HCT116 (cell line): Measurements from ENCODE around the gene MTHFD2. TPM values are rescaled to one million over a fixed set of nuclear protein-coding genes. Genes with fewer than 3 reads are reported as not detected.
A peak's percentile ranks its signal among the peaks of the same experiment; 100 is the strongest.

Experiments
- ATAC-seq: fragments of 200-7000 bp; cut with Tn5 transposase; 2 replicates; pipeline ENCODE4 v1.9.1; 2020; ENCODE audit warnings: mild to moderate bottlenecking, moderate library complexity
- BruUV-seq: library from RNA; stranded (reverse); fragments of 400-500 nt; replicated peaks from 2 replicates; lab custom pipeline; 2021; lab: Mats Ljungman, UMichigan
- CTCF ChIA-PET: fragments of 300-600 bp; sonication (Branson Sonifier 250); formaldehyde crosslinking; loops from one replicate; lab custom pipeline; 2021; ENCODE audit warnings: antibody characterized with exemption; lab: Charles Lee
- POLR2A ChIA-PET: fragments of 300-600, 350-600 bp; sonication (Branson Sonifier 250); formaldehyde crosslinking; loops from one replicate; lab custom pipeline; 2021; ENCODE audit warnings: antibody characterized with exemption; lab: Charles Lee
- RAD21 ChIA-PET, 2 experiments: fragments of 300-600 bp; sonication (Branson Sonifier 250); formaldehyde crosslinking; loops; one replicate each; lab custom pipeline; 2023; ENCODE audit warnings: low total read pairs in 2 of 2; ENCODE audit not compliant: uncharacterized antibody in 2 of 2, unreplicated experiment in 2 of 2, low non-redundant PET in 1 of 2; lab: Charles Lee
- DNase-seq: peaks from one replicate; pipeline ENCODE4 v3.0.0-alpha.2; 2010; ENCODE audit warnings: low read depth, low spot score
- H2AFZ ChIP-seq: fragments of 200-600 bp; shearing (Covaris generic), sonication (generic); 2 replicates; pipeline ENCODE4 v1.6.1; 2017; ENCODE audit warnings: low read depth, mixed run types, mixed read lengths, antibody characterized with exemption, low read length; ENCODE audit not compliant: poor library complexity, severe bottlenecking
- H3K27ac ChIP-seq: 2 replicates; pipeline ENCODE4 v1.5.1; 2012; ENCODE audit warnings: low read depth, low read length
- H3K27me3 ChIP-seq: fragments of 200-600 bp; sonication (generic); 2 replicates; pipeline ENCODE4 v1.6.1; 2016; ENCODE audit warnings: mixed run types, low read length, mixed read lengths; ENCODE audit not compliant: insufficient read depth
- H3K36me3 ChIP-seq, 2 experiments: fragments of 200-500 bp in 1 of 2; fragments of 200-600 bp in 1 of 2; sonication (Bioruptor generic) in 1 of 2; sonication (generic) in 1 of 2; 2 replicates each; pipeline versions ENCODE4 v1.5.1 to v1.6.1; 2014 to 2016; ENCODE audit warnings: low read length in 2 of 2, inconsistent platforms in 1 of 2, mixed read lengths in 1 of 2, mixed run types in 1 of 2; ENCODE audit not compliant: insufficient read depth in 2 of 2, control insufficient read depth in 1 of 2
- H3K4me1 ChIP-seq, 2 experiments: fragments of 200-600 bp in 1 of 2; sonication (generic) in 1 of 2; 2 replicates each; pipeline versions ENCODE4 v1.5.1 to v1.6.1; 2012 to 2017; ENCODE audit warnings: low read length in 2 of 2, inconsistent platforms in 1 of 2, mild to moderate bottlenecking in 1 of 2, mixed read lengths in 1 of 2, mixed run types in 1 of 2, moderate library complexity in 1 of 2; ENCODE audit not compliant: insufficient read depth in 2 of 2, control insufficient read depth in 1 of 2
- H3K4me2 ChIP-seq: fragments of 200-600 bp; sonication (generic); 2 replicates; pipeline ENCODE4 v1.6.1; 2017; ENCODE audit warnings: mixed run types, low read length, mixed read lengths
- H3K4me3 ChIP-seq, 2 experiments: fragments of 200-600 bp in 1 of 2; sonication (generic) in 1 of 2; replicated peaks in 1 of 2; 2 replicates each; pipeline ENCODE4 v1.5.1; 2011 to 2016; ENCODE audit warnings: low read length in 2 of 2, control low read depth in 1 of 2, low read depth in 1 of 2, mild to moderate bottlenecking in 1 of 2, mixed read lengths in 1 of 2, mixed run types in 1 of 2
- H3K79me2 ChIP-seq: fragments of 200-600 bp; sonication (generic); 2 replicates; pipeline ENCODE4 v1.6.1; 2017; ENCODE audit warnings: mild to moderate bottlenecking, mixed run types, low read length, moderate library complexity, mixed read lengths; ENCODE audit not compliant: insufficient read depth
- H3K9ac ChIP-seq: fragments of 200-600 bp; sonication (generic); 2 replicates; pipeline ENCODE4 v1.6.1; 2016; ENCODE audit warnings: low read length, mixed read lengths
- H3K9me2 ChIP-seq: fragments of 200-600 bp; sonication (generic), shearing (Covaris generic); 2 replicates; pipeline ENCODE4 v1.6.1; 2017; ENCODE audit warnings: mixed run types, mild to moderate bottlenecking, moderate library complexity; ENCODE audit not compliant: insufficient read depth
- H3K9me3 ChIP-seq, 2 experiments: fragments of 200-500 bp in 1 of 2; fragments of 200-600 bp in 1 of 2; sonication (Bioruptor generic) in 1 of 2; sonication (generic) in 1 of 2; 2 replicates each; pipeline ENCODE4 v1.6.1; 2014 to 2017; ENCODE audit warnings: low read length in 2 of 2, mixed read lengths in 2 of 2, inconsistent platforms in 1 of 2, low read depth in 1 of 2, mild to moderate bottlenecking in 1 of 2, mixed run types in 1 of 2, moderate library complexity in 1 of 2; ENCODE audit not compliant: control insufficient read depth in 1 of 2, insufficient read depth in 1 of 2
- H4K20me1 ChIP-seq: fragments of 200-600 bp; sonication (generic), shearing (Covaris generic); 2 replicates; pipeline ENCODE4 v1.6.1; 2017; ENCODE audit warnings: mixed run types, mild to moderate bottlenecking, moderate library complexity; ENCODE audit not compliant: insufficient read depth
- ATF3 ChIP-seq: IDR thresholded peaks from 2 replicates; pipeline ENCODE4 v1.6.1; 2012
- CBX3 ChIP-seq: IDR thresholded peaks from 2 replicates; pipeline ENCODE4 v1.6.1; 2012; ENCODE audit warnings: low read depth
- CEBPB ChIP-seq: IDR thresholded peaks from 2 replicates; pipeline ENCODE4 v1.6.1; 2012; ENCODE audit warnings: low read depth
- EZH2 ChIP-seq: fragments of 200-600 bp; sonication (generic); IDR thresholded peaks from 2 replicates; pipeline ENCODE4 v1.6.1; 2017; ENCODE audit warnings: antibody characterized with exemption, mixed run types
- EZH2phosphoT487 ChIP-seq: fragments of 200-600 bp; IDR thresholded peaks from 2 replicates; pipeline ENCODE4 v1.6.1; 2018; ENCODE audit warnings: antibody characterized with exemption, borderline replicate concordance
- FOSL1 ChIP-seq: IDR thresholded peaks from 2 replicates; pipeline ENCODE4 v1.6.1; 2012; ENCODE audit warnings: low read depth
- JUND ChIP-seq: IDR thresholded peaks from 2 replicates; pipeline ENCODE4 v1.6.1; 2012
- MAX ChIP-seq: IDR thresholded peaks from 2 replicates; pipeline ENCODE4 v1.6.1; 2012
- POLR2A ChIP-seq: IDR thresholded peaks from 2 replicates; pipeline ENCODE4 v1.7.0; 2011; ENCODE audit warnings: borderline replicate concordance; ENCODE audit not compliant: insufficient read depth, insufficient read length; ENCODE audit errors: extremely low read depth
- POLR2AphosphoS5 ChIP-seq: IDR thresholded peaks from 2 replicates; pipeline ENCODE4 v1.6.1; 2011; ENCODE audit warnings: mild to moderate bottlenecking, low read depth, low read length, moderate library complexity
- RAD21 ChIP-seq: IDR thresholded peaks from 2 replicates; pipeline ENCODE4 v1.6.1; 2012; ENCODE audit warnings: low read depth, mild to moderate bottlenecking
- SIN3A ChIP-seq: IDR thresholded peaks from 2 replicates; pipeline ENCODE4 v1.6.1; 2012; ENCODE audit warnings: low read depth
- SP1 ChIP-seq: IDR thresholded peaks from 2 replicates; pipeline ENCODE4 v1.6.1; 2012; ENCODE audit warnings: low read depth
- SRF ChIP-seq: IDR thresholded peaks from 2 replicates; pipeline ENCODE4 v1.6.1; 2012; ENCODE audit warnings: low read depth
- ZBTB33 ChIP-seq: IDR thresholded peaks from 2 replicates; pipeline ENCODE4 v1.6.1; 2011; ENCODE audit warnings: mild to moderate bottlenecking, low read length, moderate library complexity; ENCODE audit not compliant: insufficient replicate concordance; ENCODE audit errors: extremely low read depth
- ZFX ChIP-seq: fragments of 450-650 bp; IDR thresholded peaks from 2 replicates; pipeline ENCODE4 v1.6.1; 2017
- ZNF274 ChIP-seq: fragments of 200-500 bp; sonication (Bioruptor generic); IDR thresholded peaks from 2 replicates; pipeline ENCODE4 v1.6.1; 2014; ENCODE audit warnings: mild to moderate bottlenecking, low read depth, low read length, inconsistent platforms
- intact Hi-C: fragments of 100-400 bp; cut with micrococcal nuclease; formaldehyde crosslinking; loops from 2 replicates; pipeline ENCODE4 v1.10.0; 2022
- total RNA-seq: library from RNA; stranded (reverse); gene quantifications from one replicate; pipeline ENCODE4 v1.2.1, GENCODE V29; 2021; ENCODE audit not compliant: unreplicated experiment
- TF ChIP-seq, protein P1 (sequence below): IDR thresholded peaks from 2 replicates; pipeline ENCODE4 v1.6.1; 2012; ENCODE audit warnings: low read depth
- TF ChIP-seq, protein P2 (sequence below), 3 experiments: fragments of 200-600 bp in 1 of 3; sonication (generic) in 1 of 3; IDR thresholded peaks in 2 of 3; conservative IDR thresholded peaks in 1 of 3; 2 replicates each; pipeline ENCODE4 v1.5.1; 2012 to 2017; ENCODE audit warnings: low read depth in 2 of 3, low read length in 2 of 3, antibody characterized with exemption in 1 of 3, borderline replicate concordance in 1 of 3, control low read depth in 1 of 3, mild to moderate bottlenecking in 1 of 3, mixed read lengths in 1 of 3, mixed run types in 1 of 3, moderate library complexity in 1 of 3; ENCODE audit not compliant: insufficient read depth in 1 of 3

Gene MTHFD2
- total RNA-seq, 1 experiment from 2014 or later = 445 TPM

DNA sequence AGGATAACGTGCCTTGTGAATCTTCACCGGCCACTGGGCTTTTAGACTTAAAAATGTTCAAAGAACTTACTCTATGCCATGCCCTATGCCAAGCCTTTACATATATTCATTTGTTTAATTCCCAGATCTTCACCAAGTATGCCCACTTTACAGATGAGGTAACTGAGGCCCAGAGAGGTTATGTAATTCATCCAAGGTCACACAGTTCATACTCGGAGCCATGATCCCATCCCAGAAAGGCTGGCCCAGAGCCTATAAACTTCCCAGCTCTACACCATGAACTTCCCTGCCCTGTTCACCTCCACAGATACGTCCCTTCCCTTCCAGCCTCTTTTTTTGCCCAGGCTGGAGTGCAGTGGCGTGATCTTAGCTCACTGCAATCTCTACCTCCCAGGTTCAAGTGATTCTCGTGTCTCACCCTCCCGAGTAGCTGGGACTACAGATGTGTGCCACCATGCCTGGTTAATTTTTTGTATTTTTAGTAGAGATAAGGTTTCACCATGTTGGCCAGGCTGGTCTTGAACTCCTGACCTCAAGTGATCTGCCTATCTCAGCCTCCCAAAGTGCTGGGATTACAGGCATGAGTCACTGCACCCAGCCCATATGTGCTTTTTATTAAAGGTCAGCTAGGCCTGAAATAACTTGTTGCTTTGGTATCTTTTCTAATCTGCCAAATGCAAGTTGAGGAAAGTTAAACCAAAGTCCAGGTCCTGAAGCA, 44.1 kb downstream of the MTHFD2 start:
- Histone ChIP-seq H3K27ac (no peak overlapping the region), H3K9me3 (no peaks in the 10 kb centered on the region), H3K79me2 (no peaks in the 10 kb centered on the region), H3K4me3 (no peak overlapping the region), H3K27me3 (no peaks in the 10 kb centered on the region)
- BruUV-seq = no TSS peak
- ChIA-PET RAD21 (no interaction called here), CTCF (no interaction called here)
- TF ChIP-seq POLR2AphosphoS5 = no peak
- no peak for TF ChIP-seq POLR2A
- TF ChIP-seq SP1 = no peak
- TF ChIP-seq ZFX = no peak
- no peak for TF ChIP-seq FOSL1
- no peak for TF ChIP-seq JUND
- no peak for TF ChIP-seq CEBPB
- no peak for TF ChIP-seq SIN3A
- TF ChIP-seq RAD21 = no peak
- TF ChIP-seq EZH2phosphoT487 = no peak
- TF ChIP-seq, protein P1, sequence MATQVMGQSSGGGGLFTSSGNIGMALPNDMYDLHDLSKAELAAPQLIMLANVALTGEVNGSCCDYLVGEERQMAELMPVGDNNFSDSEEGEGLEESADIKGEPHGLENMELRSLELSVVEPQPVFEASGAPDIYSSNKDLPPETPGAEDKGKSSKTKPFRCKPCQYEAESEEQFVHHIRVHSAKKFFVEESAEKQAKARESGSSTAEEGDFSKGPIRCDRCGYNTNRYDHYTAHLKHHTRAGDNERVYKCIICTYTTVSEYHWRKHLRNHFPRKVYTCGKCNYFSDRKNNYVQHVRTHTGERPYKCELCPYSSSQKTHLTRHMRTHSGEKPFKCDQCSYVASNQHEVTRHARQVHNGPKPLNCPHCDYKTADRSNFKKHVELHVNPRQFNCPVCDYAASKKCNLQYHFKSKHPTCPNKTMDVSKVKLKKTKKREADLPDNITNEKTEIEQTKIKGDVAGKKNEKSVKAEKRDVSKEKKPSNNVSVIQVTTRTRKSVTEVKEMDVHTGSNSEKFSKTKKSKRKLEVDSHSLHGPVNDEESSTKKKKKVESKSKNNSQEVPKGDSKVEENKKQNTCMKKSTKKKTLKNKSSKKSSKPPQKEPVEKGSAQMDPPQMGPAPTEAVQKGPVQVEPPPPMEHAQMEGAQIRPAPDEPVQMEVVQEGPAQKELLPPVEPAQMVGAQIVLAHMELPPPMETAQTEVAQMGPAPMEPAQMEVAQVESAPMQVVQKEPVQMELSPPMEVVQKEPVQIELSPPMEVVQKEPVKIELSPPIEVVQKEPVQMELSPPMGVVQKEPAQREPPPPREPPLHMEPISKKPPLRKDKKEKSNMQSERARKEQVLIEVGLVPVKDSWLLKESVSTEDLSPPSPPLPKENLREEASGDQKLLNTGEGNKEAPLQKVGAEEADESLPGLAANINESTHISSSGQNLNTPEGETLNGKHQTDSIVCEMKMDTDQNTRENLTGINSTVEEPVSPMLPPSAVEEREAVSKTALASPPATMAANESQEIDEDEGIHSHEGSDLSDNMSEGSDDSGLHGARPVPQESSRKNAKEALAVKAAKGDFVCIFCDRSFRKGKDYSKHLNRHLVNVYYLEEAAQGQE = no peak
- TF ChIP-seq EZH2 = no peak
- no peak for TF ChIP-seq SRF
- TF ChIP-seq CBX3 = no peak
- TF ChIP-seq ZBTB33 = no peak
- TF ChIP-seq ZNF274 = no peak
- TF ChIP-seq, protein P2, sequence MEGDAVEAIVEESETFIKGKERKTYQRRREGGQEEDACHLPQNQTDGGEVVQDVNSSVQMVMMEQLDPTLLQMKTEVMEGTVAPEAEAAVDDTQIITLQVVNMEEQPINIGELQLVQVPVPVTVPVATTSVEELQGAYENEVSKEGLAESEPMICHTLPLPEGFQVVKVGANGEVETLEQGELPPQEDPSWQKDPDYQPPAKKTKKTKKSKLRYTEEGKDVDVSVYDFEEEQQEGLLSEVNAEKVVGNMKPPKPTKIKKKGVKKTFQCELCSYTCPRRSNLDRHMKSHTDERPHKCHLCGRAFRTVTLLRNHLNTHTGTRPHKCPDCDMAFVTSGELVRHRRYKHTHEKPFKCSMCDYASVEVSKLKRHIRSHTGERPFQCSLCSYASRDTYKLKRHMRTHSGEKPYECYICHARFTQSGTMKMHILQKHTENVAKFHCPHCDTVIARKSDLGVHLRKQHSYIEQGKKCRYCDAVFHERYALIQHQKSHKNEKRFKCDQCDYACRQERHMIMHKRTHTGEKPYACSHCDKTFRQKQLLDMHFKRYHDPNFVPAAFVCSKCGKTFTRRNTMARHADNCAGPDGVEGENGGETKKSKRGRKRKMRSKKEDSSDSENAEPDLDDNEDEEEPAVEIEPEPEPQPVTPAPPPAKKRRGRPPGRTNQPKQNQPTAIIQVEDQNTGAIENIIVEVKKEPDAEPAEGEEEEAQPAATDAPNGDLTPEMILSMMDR (IDR thresholded peaks at IDR 0.05 in 2 of 3, conservative IDR thresholded peaks at IDR 0.05 in 1 of 3; ENCODE audit: borderline replicate concordance in 1 of 3, insufficient read depth in 1 of 3, low read depth in 2 of 3, low read length in 2 of 3) = no peak
- TF ChIP-seq MAX = no peak
- TF ChIP-seq ATF3 = no peak
- TF ChIP-seq, all 23 proteins: peak for 0
- H2AFZ ChIP-seq = no peak overlapping the region
- H3K9ac ChIP-seq = no peak overlapping the region
- POLR2A ChIA-PET = no interaction called here
- peak overlapping the region; percentile 31; the same call in 1 of the 2 replicates for H3K4me2 ChIP-seq
- no peaks in the 10 kb centered on the region for H3K36me3 ChIP-seq
- no peaks in the 10 kb centered on the region for H4K20me1 ChIP-seq
- H3K9me2 ChIP-seq = no peaks in the 10 kb centered on the region
- no peak for DNase-seq
- no peak for ATAC-seq
- peaks cover 0 to 9% of the 10 kb centered on the region in 2 experiments; a peak in 2 of 4 replicates for H3K4me1 ChIP-seq
- intact Hi-C loops = no loop called here
